Mesenteric fat pad (tissue), 1 donor: Measurements from ENCODE around the gene CMTM7. TPM values are rescaled to one million over a fixed set of nuclear protein-coding genes. Genes with fewer than 3 reads are reported as not detected.

Experiments used
- total RNA-seq: library from RNA; stranded (reverse); fragmentation: NEBNext Ultra II Directional; extraction: Animal tissue kit (Norgen Biotek cat#: 25700); gene quantifications from one replicate; pipeline ENCODE4 v1.2.1, GENCODE V29; 2021
- donor health status: DM: yes; HTN: yes; CAD: no.

The CMTM7 gene
- total RNA-seq, 1 donor from 2014 or later: 33.8 TPM

Other genes starting within 250 kb of the CMTM7 start
- gene CMTM8, start 153.2 kb upstream of the CMTM7 start, total RNA-seq: 5.6 TPM
- gene CMTM6, start 111.0 kb downstream of the CMTM7 start, total RNA-seq: 52.4 TPM
- 29.2 TPM for gene DYNC1LI1, start 179.0 kb downstream of the CMTM7 start, total RNA-seq